GM23338 (cell line): Measurements from ENCODE around the gene IL1F10.

Experiments
- CREB1 ChIP-seq: fragments of 250-450 bp; sonication (Bioruptor Pico); IDR thresholded peaks from 2 replicates; pipeline ENCODE4 v1.5.0; 2020; ENCODE audit warnings: low read depth, mild to moderate bottlenecking, moderate library complexity
- CTCF ChIP-seq, 2 experiments: fragments of 200-600 bp in 1 of 2; sonication (generic) in 1 of 2; conservative IDR thresholded peaks; 2 replicates each; pipeline versions ENCODE4 v1.5.1 to v1.6.1; 2016 to 2017; ENCODE audit warnings: antibody characterized with exemption in 2 of 2, low read depth in 2 of 2, mild to moderate bottlenecking in 2 of 2, moderate library complexity in 1 of 2
- ETS1 ChIP-seq: IDR thresholded peaks from 2 replicates; pipeline ENCODE4 v1.6.1; 2016; ENCODE audit warnings: antibody characterized with exemption
- EZH2 ChIP-seq: fragments of 200-600 bp; sonication (generic); IDR thresholded peaks from one replicate; pipeline ENCODE4 v1.8.0; 2017; ENCODE audit warnings: antibody characterized with exemption, mild to moderate bottlenecking, low read depth; ENCODE audit not compliant: unreplicated experiment
- EZH2phosphoT487 ChIP-seq: fragments of 200-600 bp; sonication (generic); IDR thresholded peaks from one replicate; pipeline ENCODE4 v1.8.1; 2018; ENCODE audit warnings: antibody characterized with exemption; ENCODE audit not compliant: unreplicated experiment
- JUNB ChIP-seq: IDR thresholded peaks from one replicate; pipeline ENCODE4 v1.6.1; 2016; ENCODE audit warnings: antibody characterized with exemption; ENCODE audit not compliant: unreplicated experiment
- NANOG ChIP-seq: IDR thresholded peaks from 2 replicates; pipeline ENCODE4 v1.6.1; 2016; ENCODE audit warnings: antibody characterized with exemption, borderline replicate concordance
- POLR2AphosphoS5 ChIP-seq: IDR thresholded peaks from 2 replicates; pipeline ENCODE4 v1.6.1; 2016; ENCODE audit warnings: antibody characterized with exemption, low read depth
- REST ChIP-seq: IDR thresholded peaks from one replicate; pipeline ENCODE4 v1.6.1; 2018; ENCODE audit warnings: antibody characterized with exemption; ENCODE audit not compliant: unreplicated experiment
- STAT1 ChIP-seq: IDR thresholded peaks from one replicate; pipeline ENCODE4 v1.6.1; 2016; ENCODE audit warnings: antibody characterized with exemption; ENCODE audit not compliant: unreplicated experiment
- ZNF331 ChIP-seq: fragments of 250-450 bp; sonication (Bioruptor Pico); IDR thresholded peaks from 2 replicates; pipeline ENCODE4 v1.5.0; 2020; ENCODE audit warnings: low read depth, mild to moderate bottlenecking, moderate library complexity

- TF ChIP-seq CTCF (conservative IDR thresholded peaks at IDR 0.05; ENCODE audit: low read depth in 2 of 2) (no peak), POLR2AphosphoS5 (no peak), CREB1 (CRISPR knock-in tag) (no peak), REST (no peak), JUNB (no peak), EZH2 (no peak), ZNF331 (no peak), STAT1 (no peak), ETS1 (no peak), EZH2phosphoT487 (no peak), NANOG (no peak)
Measured at GRCh38 chr2:113046465-113046864, 21.3 kb upstream of the IL1F10 start.
